H1 (cell line): ENCODE measurements around the gene DNAH10. TPM values are rescaled to one million over a fixed set of nuclear protein-coding genes. Genes with fewer than 3 reads are reported as not detected.

Experiments used
- ASH2L ChIP-seq: fragments of 200-600, 300-600 bp; sonication (generic); IDR thresholded peaks from one replicate; pipeline ENCODE4 v1.7.1; 2017; ENCODE audit warnings: low read length
- SP2 ChIP-seq: IDR thresholded peaks from 2 replicates; pipeline ENCODE4 v1.6.1; 2012; ENCODE audit warnings: mild to moderate bottlenecking, low read length, inconsistent platforms
- polyA plus RNA-seq, 7 experiments: library from polyadenylated mRNA; depleted of rRNA in 3 of 7; stranded (reverse) in 5 of 7; unstranded in 2 of 7; fragments of >200 nt in 5 of 7; fragments of 200-250 nt in 2 of 7; gene quantifications; 1 replicate in 5 of 7; 2 replicates in 1 of 7; 4 replicates in 1 of 7; pipeline versions ENCODE4 v1.2.1 to v1.2.3, GENCODE V29; 2011 to 2013; ENCODE audit warnings: missing spikeins in 2 of 7, mixed read lengths in 2 of 7
- total RNA-seq: library from RNA; stranded (reverse); fragmentation: NEBNext Ultra II Directional; extraction: Animal tissue kit (Norgen Biotek cat#: 25700); gene quantifications from 2 replicates; pipeline ENCODE4 v1.2.1, GENCODE V29; 2021
- TF ChIP-seq, protein P1 (sequence below), 3 experiments: IDR thresholded peaks; 1 replicate in 2 of 3; 2 replicates in 1 of 3; pipeline versions ENCODE4 v1.5.1 to v1.6.1; 2011; ENCODE audit warnings: low read length in 3 of 3, mild to moderate bottlenecking in 3 of 3, inconsistent platforms in 2 of 3, low read depth in 1 of 3, moderate library complexity in 1 of 3; ENCODE audit not compliant: insufficient read depth in 1 of 3; ENCODE audit errors: control extremely low read depth in 1 of 3

The DNAH10 gene
- total and polyA plus RNA-seq, 2 of the 8 experiments (the other 6 are each of a cell fraction or from before 2014, with no cell fraction given), result 0.02 to 0.24 TPM

- TF ChIP-seq, protein P1, sequence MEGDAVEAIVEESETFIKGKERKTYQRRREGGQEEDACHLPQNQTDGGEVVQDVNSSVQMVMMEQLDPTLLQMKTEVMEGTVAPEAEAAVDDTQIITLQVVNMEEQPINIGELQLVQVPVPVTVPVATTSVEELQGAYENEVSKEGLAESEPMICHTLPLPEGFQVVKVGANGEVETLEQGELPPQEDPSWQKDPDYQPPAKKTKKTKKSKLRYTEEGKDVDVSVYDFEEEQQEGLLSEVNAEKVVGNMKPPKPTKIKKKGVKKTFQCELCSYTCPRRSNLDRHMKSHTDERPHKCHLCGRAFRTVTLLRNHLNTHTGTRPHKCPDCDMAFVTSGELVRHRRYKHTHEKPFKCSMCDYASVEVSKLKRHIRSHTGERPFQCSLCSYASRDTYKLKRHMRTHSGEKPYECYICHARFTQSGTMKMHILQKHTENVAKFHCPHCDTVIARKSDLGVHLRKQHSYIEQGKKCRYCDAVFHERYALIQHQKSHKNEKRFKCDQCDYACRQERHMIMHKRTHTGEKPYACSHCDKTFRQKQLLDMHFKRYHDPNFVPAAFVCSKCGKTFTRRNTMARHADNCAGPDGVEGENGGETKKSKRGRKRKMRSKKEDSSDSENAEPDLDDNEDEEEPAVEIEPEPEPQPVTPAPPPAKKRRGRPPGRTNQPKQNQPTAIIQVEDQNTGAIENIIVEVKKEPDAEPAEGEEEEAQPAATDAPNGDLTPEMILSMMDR (IDR thresholded peaks at IDR 0.05; ENCODE audit: control extremely low read depth in 1 of 3, insufficient read depth in 1 of 3, low read depth in 1 of 3, low read length in 3 of 3), result no peak
- TF ChIP-seq SP2 (no peak), ASH2L (no peak)
- TF ChIP-seq, all 59 proteins: peak for 0
Observed at GRCh38 chr12:123882161-123882705, 120.1 kb downstream of the DNAH10 start (continued).
